ENCODE measurements around the gene CYS1.

CYS1 gene

DNA sequence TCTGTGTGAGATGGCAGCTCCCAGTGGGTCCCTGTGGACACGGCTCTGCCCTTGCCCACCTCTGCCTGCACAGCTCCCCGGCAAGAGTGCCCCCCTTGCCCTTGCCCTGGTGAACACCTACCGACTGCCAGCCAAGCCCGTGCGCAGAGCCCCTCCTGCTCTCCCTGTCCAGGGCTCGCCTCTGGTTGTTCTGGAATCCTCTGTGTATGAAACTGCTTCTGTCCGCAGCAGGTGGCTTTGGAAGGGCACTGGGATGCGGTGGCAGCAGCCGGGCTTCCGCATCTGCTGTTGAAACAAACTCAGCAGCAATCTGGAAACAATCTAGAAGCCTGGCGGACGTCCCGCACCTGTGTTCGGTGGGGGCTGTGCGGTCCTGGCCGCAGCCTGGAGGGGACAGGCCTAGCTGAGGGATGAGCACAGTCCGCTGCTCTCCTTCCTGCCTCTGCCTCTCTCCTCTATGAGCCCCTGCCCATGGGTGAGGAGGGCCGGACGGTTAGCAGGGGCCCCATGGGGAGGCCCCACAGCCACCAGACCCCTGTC, 70.9 kb downstream of the CYS1 start:
- in situ Hi-C loops (cut with HindIII; ENCODE audit: low sequenced_read_pairs): no loop called here
- H3K4me3 ChIP-seq (ENCODE audit: low read depth, low read length): no peak overlapping the region
- TF ChIP-seq, protein P1, sequence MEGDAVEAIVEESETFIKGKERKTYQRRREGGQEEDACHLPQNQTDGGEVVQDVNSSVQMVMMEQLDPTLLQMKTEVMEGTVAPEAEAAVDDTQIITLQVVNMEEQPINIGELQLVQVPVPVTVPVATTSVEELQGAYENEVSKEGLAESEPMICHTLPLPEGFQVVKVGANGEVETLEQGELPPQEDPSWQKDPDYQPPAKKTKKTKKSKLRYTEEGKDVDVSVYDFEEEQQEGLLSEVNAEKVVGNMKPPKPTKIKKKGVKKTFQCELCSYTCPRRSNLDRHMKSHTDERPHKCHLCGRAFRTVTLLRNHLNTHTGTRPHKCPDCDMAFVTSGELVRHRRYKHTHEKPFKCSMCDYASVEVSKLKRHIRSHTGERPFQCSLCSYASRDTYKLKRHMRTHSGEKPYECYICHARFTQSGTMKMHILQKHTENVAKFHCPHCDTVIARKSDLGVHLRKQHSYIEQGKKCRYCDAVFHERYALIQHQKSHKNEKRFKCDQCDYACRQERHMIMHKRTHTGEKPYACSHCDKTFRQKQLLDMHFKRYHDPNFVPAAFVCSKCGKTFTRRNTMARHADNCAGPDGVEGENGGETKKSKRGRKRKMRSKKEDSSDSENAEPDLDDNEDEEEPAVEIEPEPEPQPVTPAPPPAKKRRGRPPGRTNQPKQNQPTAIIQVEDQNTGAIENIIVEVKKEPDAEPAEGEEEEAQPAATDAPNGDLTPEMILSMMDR (IDR thresholded peaks at IDR 0.05; ENCODE audit: low read depth, low read length, missing control alignments): no peak
- no peak for DNase-seq (ENCODE audit: low read depth)

DNA sequence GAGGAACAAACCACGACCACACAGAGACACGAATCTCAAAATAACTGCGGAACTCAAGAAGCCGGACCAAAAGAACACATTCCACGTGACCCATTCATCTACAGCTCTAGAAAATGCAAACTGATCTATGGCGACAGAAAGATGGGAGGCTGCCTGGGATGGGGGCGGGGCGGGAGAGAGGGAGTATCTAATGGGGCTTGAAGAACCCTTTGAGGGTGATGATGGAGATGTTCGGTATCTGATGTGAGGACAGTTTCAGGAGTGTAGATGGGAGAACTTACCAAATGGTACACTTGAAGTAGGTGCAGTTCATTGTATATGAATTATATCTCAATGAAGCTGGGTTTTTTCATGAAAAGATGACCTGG, 71.4 kb downstream of the CYS1 start:
- in situ Hi-C loops (cut with HindIII; ENCODE audit: low sequenced_read_pairs): no loop called here
- DNase-seq (ENCODE audit: low read depth): no peak
- TF ChIP-seq, protein P1 (IDR thresholded peaks at IDR 0.05; ENCODE audit: low read depth, low read length, missing control alignments): no peak
- H3K4me3 ChIP-seq (ENCODE audit: low read depth, low read length): no peak overlapping the region

DNA sequence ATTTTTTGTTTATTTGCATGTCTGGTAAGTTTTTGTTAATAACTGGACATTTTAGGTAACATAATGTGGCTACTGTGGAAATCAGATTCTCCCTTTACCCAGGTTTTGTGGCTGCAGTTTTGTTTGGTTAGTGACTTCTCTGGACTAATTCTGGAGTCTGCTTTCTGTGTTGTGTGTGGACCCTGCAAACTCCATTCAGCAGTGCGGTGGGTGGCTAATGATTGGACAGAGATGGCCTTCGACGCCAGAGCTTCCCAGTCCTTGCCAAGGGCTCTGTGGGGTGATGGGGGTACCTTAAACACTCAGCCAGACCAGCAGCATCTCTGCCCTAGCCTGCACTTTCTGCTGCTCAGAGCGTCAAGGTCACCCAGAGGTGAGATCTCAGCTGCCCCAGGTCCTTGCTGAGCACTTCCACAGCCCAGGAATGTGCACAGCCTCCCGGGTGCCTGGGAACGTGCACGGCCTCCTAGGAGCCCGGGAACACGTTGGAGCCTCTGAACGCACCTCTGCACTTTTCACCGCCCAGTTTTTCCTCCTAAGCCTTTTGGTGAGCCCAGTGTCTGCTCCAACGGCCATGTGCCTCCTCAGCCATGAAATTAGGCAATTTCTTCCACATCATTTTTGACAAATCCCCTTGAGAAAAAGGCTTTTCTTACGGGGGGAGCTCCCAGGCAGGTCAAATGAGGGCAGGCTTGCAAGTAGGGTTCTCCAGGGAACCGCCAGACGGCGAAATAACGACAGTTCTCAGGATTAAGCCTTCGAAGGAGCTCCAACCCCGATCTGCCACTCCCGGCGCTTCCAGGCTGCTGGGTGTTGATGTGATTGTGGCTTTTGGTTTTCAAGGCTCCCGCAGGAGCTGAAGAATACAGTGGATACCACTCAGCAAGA, 72.0 kb downstream of the CYS1 start:
- peak; percentile 36 for DNase-seq (ENCODE audit: low read depth)
- in situ Hi-C loops (cut with HindIII; ENCODE audit: low sequenced_read_pairs): no loop called here
- no peak overlapping the region for H3K4me3 ChIP-seq (ENCODE audit: low read depth, low read length)
- TF ChIP-seq, protein P1 (IDR thresholded peaks at IDR 0.05; ENCODE audit: low read depth, low read length, missing control alignments): no peak

DNA sequence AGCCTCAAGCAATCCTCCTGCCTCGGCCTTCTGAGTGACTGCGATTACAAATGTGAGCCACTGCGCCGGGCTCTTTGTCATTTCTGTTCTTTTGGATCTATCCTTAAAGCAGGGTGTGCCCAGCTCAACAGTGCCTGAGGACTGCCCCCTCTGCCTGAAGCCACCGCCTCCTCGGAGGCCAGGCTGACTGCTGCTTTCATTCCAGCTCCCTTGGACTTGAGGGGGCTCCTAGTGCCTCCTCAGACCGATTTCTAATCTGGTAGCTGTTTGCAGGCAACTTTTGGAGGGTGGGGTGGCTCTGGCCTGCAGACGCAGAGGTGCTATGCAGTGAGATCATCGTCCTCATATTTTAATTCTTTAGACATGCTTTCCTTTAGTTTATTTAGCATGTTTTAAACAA, 72.8 kb downstream of the CYS1 start:
- no peak for DNase-seq (ENCODE audit: low read depth)
- no peak overlapping the region for H3K4me3 ChIP-seq (ENCODE audit: low read depth, low read length)
- in situ Hi-C loops (cut with HindIII; ENCODE audit: low sequenced_read_pairs): no loop called here
- TF ChIP-seq, protein P1 (IDR thresholded peaks at IDR 0.05; ENCODE audit: low read depth, low read length, missing control alignments): no peak
